ENCODE results near the gene FCAMR.

- TF ChIP-seq CTCF (IDR thresholded peaks at IDR 0.05) (no peak), POLR2A (IDR thresholded peaks at IDR 0.05) (no peak)
These were observed 25.6 kb downstream of the FCAMR start for GRCh38 chr1:206944703-206945102.
